A549 (cell line): ENCODE measurements around the gene SLF2. TPM values are rescaled to one million over a fixed set of nuclear protein-coding genes. Genes with fewer than 3 reads are reported as not detected.

Experiments used
- ATAC-seq, 2 experiments: fragments of 200-7000 bp in 1 of 2; fragments of >200 bp in 1 of 2; cut with Nextera tagmentation in 1 of 2; cut with Tn5 transposase in 1 of 2; 3 replicates each; pipeline versions ENCODE4 v1.8.0 to v1.9.1; 2018 to 2020; ENCODE audit warnings: mild to moderate bottlenecking in 1 of 2, moderate library complexity in 1 of 2
- CTCF ChIA-PET: fragments of 300-600 bp; sonication (Branson Sonifier 250); formaldehyde crosslinking; extraction: SDS; loops from one replicate; lab custom pipeline; 2021; ENCODE audit warnings: antibody characterized with exemption, inconsistent platforms; lab: Yijun Ruan, JAX
- POLR2A ChIA-PET: fragments of 350-600 bp; formaldehyde crosslinking; extraction: SDS; loops from one replicate; lab custom pipeline; 2021; ENCODE audit warnings: antibody characterized with exemption, inconsistent platforms; lab: Yijun Ruan, JAX
- DNase-seq, 2 experiments: peaks; one replicate each; pipeline versions ENCODE4 v3.0.0 to v3.0.0-alpha.2; 2011 to 2016; ENCODE audit warnings: low read depth in 1 of 2, low spot score in 1 of 2
- FAIRE-seq: peaks from 2 replicates; lab custom pipeline; 2011; peaks lifted over from hg19 to GRCh38; lab: Jason Lieb, UNC
- H3K27ac ChIP-seq, 2 experiments: fragments of >200 bp; sonication (Bioruptor Twin); formaldehyde crosslinking; 3 replicates each; pipeline ENCODE4 v1.5.1; 2016 to 2017
- H3K4me1 ChIP-seq: fragments of >200 bp; sonication (Bioruptor Twin); formaldehyde crosslinking; 3 replicates; pipeline ENCODE4 v1.6.1; 2016
- H3K4me2 ChIP-seq: fragments of >200 bp; sonication (Bioruptor Twin); formaldehyde crosslinking; 3 replicates; pipeline ENCODE4 v1.6.1; 2016
- H3K4me3 ChIP-seq: fragments of >200 bp; sonication (Bioruptor Twin); formaldehyde crosslinking; 3 replicates; pipeline ENCODE4 v1.5.1; 2016
- H3K9me3 ChIP-seq: fragments of >200 bp; sonication (Bioruptor Twin); formaldehyde crosslinking; 3 replicates; pipeline ENCODE4 v1.6.1; 2016
- ATOH8 ChIP-seq: fragments of 250-450 bp; sonication (Bioruptor Pico); IDR thresholded peaks from 2 replicates; pipeline ENCODE4 v1.5.0; 2020; ENCODE audit warnings: low read depth, mild to moderate bottlenecking, moderate library complexity
- CBX2 ChIP-seq: fragments of 200-600 bp; sonication (generic); IDR thresholded peaks from 2 replicates; pipeline ENCODE4 v1.6.1; 2016; ENCODE audit warnings: low read depth, mild to moderate bottlenecking, borderline replicate concordance
- CBX8 ChIP-seq: fragments of 200-600 bp; sonication (generic); IDR thresholded peaks from 2 replicates; pipeline ENCODE4 v1.6.1; 2016
- CEBPB ChIP-seq, 2 experiments: fragments of >200 bp in 1 of 2; sonication (Bioruptor Twin) in 1 of 2; formaldehyde crosslinking in 1 of 2; IDR thresholded peaks; 2 replicates each; pipeline ENCODE4 v1.6.1; 2012 to 2016
- CHD4 ChIP-seq: fragments of 200-600 bp; sonication (generic); IDR thresholded peaks from 2 replicates; pipeline ENCODE4 v1.6.1; 2016; ENCODE audit warnings: antibody characterized with exemption, mild to moderate bottlenecking, borderline replicate concordance
- ESRRA ChIP-seq: fragments of 150-350 bp; IDR thresholded peaks from 2 replicates; pipeline ENCODE4 v1.6.1; 2014; ENCODE audit warnings: mild to moderate bottlenecking, low read length, borderline replicate concordance
- HDAC2 ChIP-seq: fragments of 200-600 bp; sonication (generic); IDR thresholded peaks from 2 replicates; pipeline ENCODE4 v1.6.1; 2016
- HOXB13 ChIP-seq: fragments of 250-450 bp; sonication (Bioruptor Pico); IDR thresholded peaks from 2 replicates; pipeline ENCODE4 v1.5.0; 2020; ENCODE audit warnings: low read depth, mild to moderate bottlenecking, moderate library complexity
- KDM1A ChIP-seq: fragments of 200-600 bp; sonication (generic); IDR thresholded peaks from 2 replicates; pipeline ENCODE4 v1.6.1; 2016; ENCODE audit warnings: low read depth, mild to moderate bottlenecking
- KDM5A ChIP-seq: fragments of 200-600 bp; sonication (generic); IDR thresholded peaks from 2 replicates; pipeline ENCODE4 v1.6.1; 2016; ENCODE audit warnings: antibody characterized with exemption, mild to moderate bottlenecking
- MYC ChIP-seq: IDR thresholded peaks from 2 replicates; pipeline ENCODE4 v1.6.1; 2012; ENCODE audit warnings: mild to moderate bottlenecking, inconsistent platforms, low read length, improper control_type of control experiment, borderline replicate concordance
- POLR2AphosphoS2 ChIP-seq: conservative IDR thresholded peaks from 2 replicates; pipeline ENCODE4 v1.6.1; 2012; ENCODE audit warnings: low read length, improper control_type of control experiment, inconsistent platforms
- RAD21 ChIP-seq, 2 experiments: fragments of >200 bp in 1 of 2; sonication (Bioruptor Twin) in 1 of 2; formaldehyde crosslinking in 1 of 2; IDR thresholded peaks in 1 of 2; conservative IDR thresholded peaks in 1 of 2; 2 replicates in 1 of 2; 3 replicates in 1 of 2; pipeline ENCODE4 v1.6.1; 2012 to 2018; ENCODE audit warnings: inconsistent platforms in 1 of 2
- RARB ChIP-seq: fragments of 250-450 bp; sonication (Bioruptor Pico); IDR thresholded peaks from 2 replicates; pipeline ENCODE4 v1.8.0; 2021; ENCODE audit warnings: mild to moderate bottlenecking, moderate library complexity
- RNF2 ChIP-seq: fragments of 200-600 bp; sonication (generic); IDR thresholded peaks from 2 replicates; pipeline ENCODE4 v1.6.1; 2016; ENCODE audit warnings: low read depth, mild to moderate bottlenecking, antibody characterized with exemption, moderate library complexity, borderline replicate concordance
- SREBF2 ChIP-seq: fragments of 450-650 bp; IDR thresholded peaks from 2 replicates; pipeline ENCODE4 v1.6.1; 2014; ENCODE audit warnings: mild to moderate bottlenecking, moderate library complexity
- USF2 ChIP-seq: fragments of 450-650 bp; IDR thresholded peaks from 2 replicates; pipeline ENCODE4 v1.6.1; 2014; ENCODE audit warnings: antibody characterized with exemption
- ZFP36 ChIP-seq: fragments of 450-650 bp; IDR thresholded peaks from 2 replicates; pipeline ENCODE4 v1.6.1; 2014; ENCODE audit warnings: borderline replicate concordance; ENCODE audit not compliant: partially characterized antibody
- ZNF302 ChIP-seq: fragments of 250-450 bp; sonication (Bioruptor Pico); IDR thresholded peaks from 2 replicates; pipeline ENCODE4 v1.9.0; 2021; ENCODE audit warnings: inconsistent platforms, mild to moderate bottlenecking, moderate library complexity
- ZSCAN20 ChIP-seq: fragments of 250-450 bp; sonication (Bioruptor Pico); IDR thresholded peaks from 2 replicates; pipeline ENCODE4 v1.8.0; 2022; ENCODE audit warnings: mild to moderate bottlenecking, moderate library complexity
- WGBS: methylation state at CpG from one replicate; pipeline ENCODE4 v1.1.6; 2017; ENCODE audit errors: missing lambda C conversion rate; 5-methylcytosine and 5-hydroxymethylcytosine counted together
- polyA plus RNA-seq, 4 experiments: library from polyadenylated mRNA; depleted of rRNA in 3 of 4; stranded (reverse); fragments of >200 nt; fragmentation: RNase III in 1 of 4; extraction: RNeasy Plus Mini Kit Qiagen cat#74134 plus additional on column Dnase treatment in 1 of 4; gene quantifications; 2 replicates in 3 of 4; 3 replicates in 1 of 4; pipeline ENCODE4 v1.2.3, GENCODE V29; 2011 to 2017

SLF2 gene
- polyA plus RNA-seq, 2 of the 4 experiments (the other 2 are of a cell fraction), result 13.0 to 16.6 TPM

GRCh38 chr10:100909501-100910263, 3.1 kb upstream of the SLF2 start:
- no peak overlapping the region for H3K4me2 ChIP-seq
- H3K4me3 ChIP-seq, result no peak overlapping the region
- H3K27ac ChIP-seq, result 0 out of 6 replicates have a peak overlapping the region, but pooled peaks of 1 of the 2 experiments have one; percentile 17
- H3K9me3 ChIP-seq, result no peaks in the 10 kb centered on the region
- FAIRE-seq, result no peak
- H3K4me1 ChIP-seq, result peaks cover 22% of the 10 kb centered on the region; the same call in 2 of the 3 replicates
- POLR2A ChIA-PET, result interaction anchor here (1.1 kb wide), 1 partner anchor 374 kb away, joined by 5 read pairs; the partner anchor contains the start of gene HIF1AN
- DNase-seq, result no peak
- WGBS, result 55% methylated on average over 6 of the region's 6 CpGs
- TF ChIP-seq ATOH8 (no peak), USF2 (0 out of 2 replicates have a peak, but pooled peaks have one; percentile 11), RAD21 (conservative IDR thresholded peaks at IDR 0.05 in 1 of 2, IDR thresholded peaks at IDR 0.05 in 1 of 2) (no peak)
- CTCF ChIA-PET, result interaction anchor here (1.0 to 1.4 kb wide), 6 partner anchors 9 to 166 kb away, joined by 3 to 4 read pairs (median 3); no protein-coding TSS in a partner anchor
- no peak for ATAC-seq

- CTCF ChIA-PET, result interaction anchor here (0.6 kb wide), 1 partner anchor 12 kb away, joined by 3 read pairs; no protein-coding TSS in a partner anchor
Observed at GRCh38 chr10:100911472-100911871, 1.3 kb upstream of the SLF2 start.

GRCh38 chr10:100912013-100912604, 654 bp upstream of the SLF2 start:
- peak overlapping the region; percentile 77 for H3K4me2 ChIP-seq
- WGBS, result 11% methylated on average over 12 of the region's 12 CpGs
- FAIRE-seq, result no peak
- TF ChIP-seq HOXB13 (CRISPR knock-in tag) (peak; percentile 67; the same call in 1 of the 2 replicates), KDM1A (peak; percentile 87; the same call in 1 of the 2 replicates), ESRRA (no peak)
- POLR2A ChIA-PET, result interaction anchor here (0.6 to 1.9 kb wide), 5 partner anchors 10 to 1061 kb away, joined by 3 to 9 read pairs (median 5); partner anchors contain the start of gene HIF1AN
- H3K4me1 ChIP-seq, result peaks cover 29% of the 10 kb centered on the region; the same call in 2 of the 3 replicates
- peak overlapping the region; percentile 87 for H3K4me3 ChIP-seq
- H3K9me3 ChIP-seq, result no peaks in the 10 kb centered on the region
- DNase-seq, result no peak
- peak overlapping the region; percentile 78 to 97 for H3K27ac ChIP-seq
- no peak; a peak in 2 of 6 replicates for ATAC-seq
- CTCF ChIA-PET, result interaction anchor here (0.5 to 2.9 kb wide), 5 partner anchors 16 to 86 kb away, joined by 3 to 8 read pairs (median 3); no protein-coding TSS in a partner anchor

More at GRCh38 chr10:100911472-100911871, 1.3 kb upstream of the SLF2 start:
- H3K27ac ChIP-seq, result peak overlapping the region in 1 of 2 experiments; percentile 78; a peak in 2 of 6 replicates
- TF ChIP-seq RAD21 (conservative IDR thresholded peaks at IDR 0.05 in 1 of 2, IDR thresholded peaks at IDR 0.05 in 1 of 2) (no peak), RNF2 (no peak), USF2 (no peak), ZSCAN20 (CRISPR knock-in tag) (no peak), MYC (no peak), ZNF302 (no peak), CEBPB (IDR thresholded peaks at IDR 0.05) (no peak), ESRRA (no peak), ZFP36 (no peak), ATOH8 (no peak), SREBF2 (no peak), RARB (CRISPR knock-in tag) (no peak), CHD4 (no peak), POLR2AphosphoS2 (no peak), HDAC2 (no peak), KDM5A (no peak), CBX2 (no peak), CBX8 (no peak)
- no peak overlapping the region for H3K4me3 ChIP-seq
- H3K4me2 ChIP-seq, result peak overlapping the region; percentile 77
- H3K4me1 ChIP-seq, result peaks cover 29% of the 10 kb centered on the region; the same call in 2 of the 3 replicates
- H3K9me3 ChIP-seq, result no peaks in the 10 kb centered on the region
- no peak for ATAC-seq
- WGBS, result 69% methylated on average over 4 of the region's 4 CpGs
- POLR2A ChIA-PET, result no interaction called here
- no peak for FAIRE-seq
- no peak for DNase-seq
